Bronchial epithelial cell (primary cell): ENCODE measurements around the gene DPEP2. TPM values are rescaled to one million over a fixed set of nuclear protein-coding genes. Genes with fewer than 3 reads are reported as not detected.

Experiments used
- DNase-seq: peaks from one replicate; pipeline ENCODE4 v3.0.0-alpha.2; 2010; ENCODE audit warnings: low read depth
- FAIRE-seq: peaks from 2 replicates; lab custom pipeline; 2011; peaks lifted over from hg19 to GRCh38; lab: Jason Lieb, UNC
- H3K27me3 ChIP-seq: 2 replicates; pipeline ENCODE4 v1.5.1; 2011; ENCODE audit warnings: low read length; ENCODE audit not compliant: control insufficient read depth, insufficient read depth
- H3K36me3 ChIP-seq: 2 replicates; pipeline ENCODE4 v1.5.1; 2011; ENCODE audit warnings: low read length; ENCODE audit not compliant: control insufficient read depth, insufficient read depth
- H3K4me3 ChIP-seq: 2 replicates; pipeline ENCODE4 v1.5.1; 2011; ENCODE audit warnings: mild to moderate bottlenecking, low read depth, low read length, control low read depth
- CTCF ChIP-seq: IDR thresholded peaks from 2 replicates; pipeline ENCODE4 v1.5.1; 2011; ENCODE audit warnings: mild to moderate bottlenecking, moderate library complexity, low read length, control low read depth, inconsistent platforms; ENCODE audit not compliant: insufficient read depth, severe bottlenecking
- total RNA-seq: library from RNA; depleted of rRNA; stranded (reverse); fragments of >200 nt; gene quantifications from 2 replicates; pipeline ENCODE4 v1.2.1, GENCODE V29; 2014

The DPEP2 gene
- total RNA-seq, 1 donor from 2014 or later: not detected

GRCh38 chr16:68022728-68023537, 23.6 kb upstream of the DPEP2 start, which contains the start of the genes DDX28 and DUS2:
Gene DDX28, minus strand, starts transcription at chr16:68023232. Its CDS starts 30 bp downstream, at chr16:68023202.
Gene DUS2, plus strand, starts transcription at chr16:68023284. Its CDS starts 14,740 bp downstream, at chr16:68038024.
- Histone ChIP-seq H3K4me3 (peak within 1 kb of the TSS; percentile 96), H3K36me3 (peaks cover 3% of the 10 kb centered on the region), H3K27me3 (no peaks in the 10 kb centered on the region)
- TF ChIP-seq CTCF: peak; percentile 7
- DNase-seq: peak; percentile 83
- no peak for FAIRE-seq

DNA sequence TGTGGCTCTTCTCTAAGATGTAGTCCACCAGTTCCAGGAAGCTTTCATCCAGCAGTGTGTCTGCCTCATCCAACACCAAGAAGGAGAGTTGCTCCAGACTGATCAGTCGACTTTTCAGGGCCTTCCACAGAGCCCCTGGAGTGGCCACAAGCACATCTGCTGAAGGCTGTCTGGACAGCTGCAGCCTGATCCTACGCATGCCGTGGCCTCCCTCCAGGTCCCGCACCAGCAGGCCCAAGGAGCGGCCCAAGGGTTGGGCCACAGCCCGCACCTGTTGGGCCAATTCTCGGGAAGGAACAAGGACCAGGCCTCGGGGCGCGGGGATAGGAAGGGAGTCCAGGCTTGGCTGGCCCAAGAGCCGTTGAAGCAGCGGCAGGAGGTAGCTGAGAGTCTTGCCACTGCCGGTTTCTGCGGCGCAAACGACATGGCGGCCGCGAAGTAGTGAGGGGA, 23.0 kb upstream of the DPEP2 start:
- H3K36me3 ChIP-seq: peaks cover 3% of the 10 kb centered on the region

GRCh38 chr16:68021490-68021889, 22.2 kb upstream of the DPEP2 start:
- Histone ChIP-seq H3K36me3 (peaks cover 1% of the 10 kb centered on the region), H3K4me3 (no peak overlapping the region), H3K27me3 (no peaks in the 10 kb centered on the region)
- DNase-seq: no peak
- no peak for FAIRE-seq
- TF ChIP-seq CTCF: no peak

More for the DNA sequence above, 23.0 kb upstream of the DPEP2 start:
- no peak for FAIRE-seq
- TF ChIP-seq CTCF: no peak
- Histone ChIP-seq H3K4me3 (peak overlapping the region; percentile 96), H3K27me3 (no peaks in the 10 kb centered on the region)
- no peak for DNase-seq

DNA sequence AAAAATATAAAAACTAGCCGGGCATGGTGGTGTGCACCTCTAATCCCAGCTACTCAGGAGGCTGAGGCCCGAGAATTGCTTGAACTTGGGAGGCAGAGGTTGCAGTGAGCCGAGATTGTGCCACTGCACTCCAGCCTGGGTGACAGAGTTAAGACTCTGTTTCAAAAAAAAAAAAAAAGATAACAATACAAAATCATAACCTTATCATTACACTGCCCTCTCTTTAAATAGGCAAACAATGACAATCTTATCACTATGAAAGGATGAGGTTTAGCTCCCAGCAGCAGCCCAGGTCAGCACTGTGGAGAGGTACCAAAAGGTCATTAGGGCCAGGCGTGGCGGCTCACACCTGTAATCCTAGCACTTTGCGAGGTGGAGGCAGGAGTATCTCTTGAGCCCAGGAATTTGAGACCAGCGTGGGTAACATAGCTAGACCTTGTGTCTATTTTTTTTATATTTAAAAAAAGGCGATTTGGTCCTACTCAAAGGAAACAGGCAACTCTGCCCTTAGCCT, 19.9 kb upstream of the DPEP2 start:
- H3K4me3 ChIP-seq: no peak overlapping the region

DNA sequence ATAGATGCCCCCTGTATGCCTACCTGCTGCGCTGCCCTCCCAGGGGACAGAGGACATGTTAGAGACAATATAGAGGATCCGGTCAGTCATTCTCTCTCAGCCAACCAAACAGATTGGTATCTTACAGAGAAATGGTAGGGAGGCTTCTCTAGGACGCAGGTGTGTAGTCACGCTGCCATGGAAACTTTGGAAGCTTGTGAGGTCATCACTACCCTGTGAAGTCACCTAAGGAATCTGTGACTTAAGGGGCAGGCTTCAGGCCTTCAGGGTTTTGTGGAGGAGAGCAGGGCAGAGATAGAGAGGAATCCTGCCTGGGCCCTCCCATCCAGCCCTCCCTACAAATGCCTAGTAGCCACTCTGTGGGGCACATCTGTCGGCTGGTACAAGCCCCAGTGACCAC, 16.4 kb upstream of the DPEP2 start, which contains the start of gene DPEP2NB:
DPEP2NB (minus strand) TSS at position 231 of the 400 bp plus-strand sequence; CDS start at position 90, 141 bp downstream.
- Histone ChIP-seq H3K27me3 (no peaks in the 10 kb centered on the region), H3K4me3 (no peak within 1 kb of the TSS), H3K36me3 (no peaks in the 10 kb centered on the region)
- DNase-seq: no peak
- no peak for FAIRE-seq
- no peak for TF ChIP-seq CTCF

More for the DNA sequence above, 19.9 kb upstream of the DPEP2 start:
- TF ChIP-seq CTCF: no peak
- Histone ChIP-seq H3K27me3 (no peaks in the 10 kb centered on the region), H3K36me3 (no peaks in the 10 kb centered on the region)
- no peak for FAIRE-seq
- DNase-seq: no peak
